Measurements from ENCODE around the gene HSPB8.

DNA sequence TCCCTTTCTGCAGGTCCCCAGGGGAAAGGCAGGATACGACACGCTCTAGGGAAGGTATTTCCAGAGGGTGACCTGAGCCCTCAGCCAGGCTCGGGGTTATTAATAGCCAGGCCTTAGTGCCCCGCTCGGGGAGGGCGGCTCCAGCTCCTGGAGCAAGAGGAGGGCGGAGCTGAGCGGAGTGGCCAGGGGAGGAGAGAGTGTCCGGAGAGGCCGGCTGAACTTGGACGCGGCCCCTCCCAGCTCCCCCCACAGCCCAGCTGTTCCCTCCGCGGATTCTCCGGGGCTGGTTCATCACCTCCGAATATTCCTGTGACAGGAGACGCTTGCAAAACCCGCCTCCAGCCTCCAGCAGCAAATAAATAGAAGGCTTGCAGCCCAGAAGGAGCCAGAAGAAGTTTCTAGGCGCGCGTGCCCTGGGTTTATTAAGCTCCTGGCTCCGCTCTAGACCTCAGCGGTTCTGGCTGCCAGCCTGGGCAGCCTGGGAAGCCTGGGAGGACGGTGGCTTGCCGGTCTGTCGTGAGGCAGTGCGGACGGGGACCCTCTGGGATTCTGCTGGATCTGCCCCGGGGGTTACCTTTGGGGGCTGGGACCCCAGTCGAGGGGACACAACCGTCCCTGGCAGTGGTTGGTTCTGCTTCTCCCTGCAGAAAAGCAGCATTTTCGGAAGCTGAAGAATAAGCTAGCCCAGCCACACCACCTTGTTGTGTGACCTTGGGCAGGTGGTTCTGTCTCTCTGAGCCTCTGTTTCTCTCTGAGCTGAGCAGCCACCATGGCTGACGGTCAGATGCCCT is at the start of gene HSPB8:
- TF ChIP-seq, protein P1, sequence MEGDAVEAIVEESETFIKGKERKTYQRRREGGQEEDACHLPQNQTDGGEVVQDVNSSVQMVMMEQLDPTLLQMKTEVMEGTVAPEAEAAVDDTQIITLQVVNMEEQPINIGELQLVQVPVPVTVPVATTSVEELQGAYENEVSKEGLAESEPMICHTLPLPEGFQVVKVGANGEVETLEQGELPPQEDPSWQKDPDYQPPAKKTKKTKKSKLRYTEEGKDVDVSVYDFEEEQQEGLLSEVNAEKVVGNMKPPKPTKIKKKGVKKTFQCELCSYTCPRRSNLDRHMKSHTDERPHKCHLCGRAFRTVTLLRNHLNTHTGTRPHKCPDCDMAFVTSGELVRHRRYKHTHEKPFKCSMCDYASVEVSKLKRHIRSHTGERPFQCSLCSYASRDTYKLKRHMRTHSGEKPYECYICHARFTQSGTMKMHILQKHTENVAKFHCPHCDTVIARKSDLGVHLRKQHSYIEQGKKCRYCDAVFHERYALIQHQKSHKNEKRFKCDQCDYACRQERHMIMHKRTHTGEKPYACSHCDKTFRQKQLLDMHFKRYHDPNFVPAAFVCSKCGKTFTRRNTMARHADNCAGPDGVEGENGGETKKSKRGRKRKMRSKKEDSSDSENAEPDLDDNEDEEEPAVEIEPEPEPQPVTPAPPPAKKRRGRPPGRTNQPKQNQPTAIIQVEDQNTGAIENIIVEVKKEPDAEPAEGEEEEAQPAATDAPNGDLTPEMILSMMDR (IDR thresholded peaks at IDR 0.05), result no peak
- no peak for TF ChIP-seq ZFX (IDR thresholded peaks at IDR 0.05; ENCODE audit: borderline replicate concordance)
